Ovary (tissue), 9 donors: Measurements from ENCODE around the gene ERP44. TPM values are rescaled to one million over a fixed set of nuclear protein-coding genes. Genes with fewer than 3 reads are reported as not detected.

Experiments
- DNase-seq, 5 donors: peaks; one replicate each; pipeline ENCODE4 v3.0.0-alpha.2; 2019 to 2020
- H3K27ac ChIP-seq, 2 donors: fragments of 200-600 bp; one replicate each; pipeline versions ENCODE4 v1.5.1 to v1.8.0; 2019 to 2022
- H3K27me3 ChIP-seq: fragments of 200-600 bp; one replicate; pipeline ENCODE4 v1.8.0; 2022
- H3K36me3 ChIP-seq: fragments of 200-600 bp; sonication (generic); one replicate; pipeline ENCODE4 v1.5.1; 2019
- H3K4me1 ChIP-seq: one replicate; pipeline ENCODE4 v1.8.1; 2013; ENCODE audit warnings: mild to moderate bottlenecking, moderate library complexity; ENCODE audit not compliant: insufficient read depth
- H3K4me3 ChIP-seq: fragments of 200-600 bp; sonication (generic); one replicate; pipeline ENCODE4 v1.5.1; 2017
- H3K9me3 ChIP-seq, 2 donors: fragments of 200-600 bp in 1 of 2; sonication (generic) in 1 of 2; one replicate each; pipeline versions ENCODE4 v1.5.1 to v1.8.1; 2013 to 2019; ENCODE audit warnings: mild to moderate bottlenecking in 1 of 2, moderate library complexity in 1 of 2
- CTCF ChIP-seq, 3 donors: fragments of 450-650 bp in 2 of 3; fragments of 200-600 bp in 1 of 3; IDR thresholded peaks; one replicate each; pipeline versions ENCODE4 v1.5.1 to v1.8.0; 2016 to 2022; ENCODE audit warnings: antibody characterized with exemption in 3 of 3, mild to moderate bottlenecking in 1 of 3
- EP300 ChIP-seq: sonication (generic); formaldehyde crosslinking; IDR thresholded peaks from one replicate; pipeline ENCODE4 v1.6.1; 2017; ENCODE audit warnings: antibody characterized with exemption
- POLR2A ChIP-seq: fragments of 450-650 bp; IDR thresholded peaks from one replicate; pipeline ENCODE4 v1.6.1; 2017; ENCODE audit warnings: antibody characterized with exemption, mild to moderate bottlenecking, moderate library complexity
- WGBS, 3 donors: extraction: QIAGEN DNeasy Blood & Tissue Kit in 1 of 3; methylation state at CpG; one replicate each; pipeline versions ENCODE4 v1.1.5 to v1.1.7; 2013 to 2017; 5-methylcytosine and 5-hydroxymethylcytosine counted together
- intact Hi-C, 4 donors: fragments of 100-400 bp; cut with DNase I; formaldehyde crosslinking; loops; one replicate each; pipeline versions ENCODE4 v1.11.0 to v1.15.1; 2022 to 2023
- polyA plus RNA-seq, 2 donors: library from polyadenylated mRNA; stranded (reverse); fragments of 200-250 nt in 1 of 2; fragments of 350-450 nt in 1 of 2; fragmentation: Illumina TruSeq in 1 of 2; extraction: RNeasy Lipid Tissue Mini Kit (QIAGEN cat#74804) in 1 of 2; gene quantifications; one replicate each; pipeline ENCODE4 v1.2.3, GENCODE V29; 2013 to 2014
- total RNA-seq, 7 donors: library from RNA; depleted of rRNA in 2 of 7; stranded (reverse); fragments of >200 nt in 2 of 7; fragmentation: NEBNext Ultra II Directional in 3 of 7; extraction: Animal tissue kit (Norgen Biotek cat#: 25700) in 3 of 7; gene quantifications; one replicate each; pipeline versions ENCODE4 v1.1.0 to v1.2.4, GENCODE V29; 2016 to 2023
- donor health status: DM: no; HTN: no; CAD: no; lungs with moderate emphysema.
- donor health status: DM: no; HTN: no; CAD: no.
- donor health status: Bipolar disorder and iron deficiency.
- donor health status: DM: yes; HTN: yes; CAD: no.
- donor health status: DM: no; HTN: no; CAD: no.
- donor health status: DM: yes; HTN: yes; CAD: no.

Gene ERP44
- total and polyA plus RNA-seq, 9 donors: 7.0 to 26.4 (median 12.6) TPM

GRCh38 chr9:99967457-99967856 lies 131.3 kb downstream of the ERP44 start:
- WGBS, 3 donors: 89 to 97% (median 91%) methylated on average over 2 of the region's 2 CpGs
- intact Hi-C loops: no loop called here
- H3K4me3 ChIP-seq: no peak overlapping the region
- H3K36me3 ChIP-seq: no peaks in the 10 kb centered on the region
- no peaks in the 10 kb centered on the region for H3K4me1 ChIP-seq
- H3K27ac ChIP-seq: no peak overlapping the region
- no peaks in the 10 kb centered on the region for H3K9me3 ChIP-seq
- H3K27me3 ChIP-seq: no peaks in the 10 kb centered on the region
- DNase-seq: no peak
- TF ChIP-seq CTCF (IDR thresholded peaks at IDR 0.05) (no peak), EP300 (no peak), POLR2A (no peak)

GRCh38 chr9:99966716-99967115 lies 132.1 kb downstream of the ERP44 start:
- Histone ChIP-seq H3K9me3 (no peaks in the 10 kb centered on the region), H3K27me3 (no peaks in the 10 kb centered on the region), H3K27ac (no peak overlapping the region), H3K4me3 (no peak overlapping the region), H3K4me1 (no peaks in the 10 kb centered on the region), H3K36me3 (no peaks in the 10 kb centered on the region)
- no peak for DNase-seq
- TF ChIP-seq EP300: no peak
- no peak for TF ChIP-seq CTCF (IDR thresholded peaks at IDR 0.05)
- no peak for TF ChIP-seq POLR2A
- 83 to 85% (median 85%) methylated on average over 2 of the region's 2 CpGs for WGBS, 3 donors
- intact Hi-C loops: no loop called here

- Histone ChIP-seq H3K4me1 (no peaks in the 10 kb centered on the region), H3K36me3 (no peaks in the 10 kb centered on the region), H3K27ac (no peak overlapping the region), H3K27me3 (no peaks in the 10 kb centered on the region), H3K9me3 (no peaks in the 10 kb centered on the region), H3K4me3 (no peak overlapping the region)
- intact Hi-C loops: no loop called here
- no peak for DNase-seq
- 97 to 100% (median 98%) methylated on average over 2 of the region's 2 CpGs for WGBS, 3 donors
- TF ChIP-seq EP300 (no peak), POLR2A (no peak), CTCF (IDR thresholded peaks at IDR 0.05) (no peak)
These were observed 132.8 kb downstream of the ERP44 start for GRCh38 chr9:99966001-99966400.

- WGBS, 3 donors: 88 to 98% (median 95%) methylated on average over 1 of the region's 1 CpG
- intact Hi-C loops: no loop called here
- H3K27me3 ChIP-seq: no peaks in the 10 kb centered on the region
- no peak for TF ChIP-seq POLR2A
- TF ChIP-seq CTCF (IDR thresholded peaks at IDR 0.05): no peak
- TF ChIP-seq EP300: no peak
- H3K36me3 ChIP-seq: no peaks in the 10 kb centered on the region
- no peak overlapping the region for H3K4me3 ChIP-seq
- no peaks in the 10 kb centered on the region for H3K4me1 ChIP-seq
- H3K27ac ChIP-seq: no peak overlapping the region
- no peak for DNase-seq
- no peaks in the 10 kb centered on the region for H3K9me3 ChIP-seq
These were observed 134.5 kb downstream of the ERP44 start for GRCh38 chr9:99964336-99964735.
